ENCODE measurements around the gene SPACA6. TPM values are rescaled to one million over a fixed set of nuclear protein-coding genes. Genes with fewer than 3 reads are reported as not detected.

The SPACA6 gene
- total and polyA plus RNA-seq, 2 of the 8 experiments (the other 6 are each of a cell fraction or from before 2014, with no cell fraction given): 7.1 to 7.5 TPM

GRCh38 chr19:51701468-51702100 lies 8.5 kb downstream of the SPACA6 start (continued):
- TF ChIP-seq RNF2 (IDR thresholded peaks at IDR 0.05; ENCODE audit: borderline replicate concordance, low read depth, low read length, missing control alignments, poor library complexity, severe bottlenecking): no peak
- TF ChIP-seq KDM1A (IDR thresholded peaks at IDR 0.05; ENCODE audit: borderline replicate concordance, low read length): no peak
- TF ChIP-seq POLR2A (IDR thresholded peaks at IDR 0.05; ENCODE audit: control extremely low read depth in 1 of 2, low read depth in 2 of 2, low read length in 2 of 2): no peak
- no peak for TF ChIP-seq EGR1 (IDR thresholded peaks at IDR 0.05; ENCODE audit: borderline replicate concordance, low read depth, low read length)
- no peak for TF ChIP-seq RXRA (IDR thresholded peaks at IDR 0.05; ENCODE audit: insufficient read depth, low read depth, low read length)
- TF ChIP-seq YY1 (IDR thresholded peaks at IDR 0.05; ENCODE audit: low read depth, low read length): no peak
- TF ChIP-seq CHD7 (IDR thresholded peaks at IDR 0.05; ENCODE audit: insufficient replicate concordance, low read length): no peak
- TF ChIP-seq, protein P1, sequence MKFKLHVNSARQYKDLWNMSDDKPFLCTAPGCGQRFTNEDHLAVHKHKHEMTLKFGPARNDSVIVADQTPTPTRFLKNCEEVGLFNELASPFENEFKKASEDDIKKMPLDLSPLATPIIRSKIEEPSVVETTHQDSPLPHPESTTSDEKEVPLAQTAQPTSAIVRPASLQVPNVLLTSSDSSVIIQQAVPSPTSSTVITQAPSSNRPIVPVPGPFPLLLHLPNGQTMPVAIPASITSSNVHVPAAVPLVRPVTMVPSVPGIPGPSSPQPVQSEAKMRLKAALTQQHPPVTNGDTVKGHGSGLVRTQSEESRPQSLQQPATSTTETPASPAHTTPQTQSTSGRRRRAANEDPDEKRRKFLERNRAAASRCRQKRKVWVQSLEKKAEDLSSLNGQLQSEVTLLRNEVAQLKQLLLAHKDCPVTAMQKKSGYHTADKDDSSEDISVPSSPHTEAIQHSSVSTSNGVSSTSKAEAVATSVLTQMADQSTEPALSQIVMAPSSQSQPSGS (IDR thresholded peaks at IDR 0.05; ENCODE audit: low read length): no peak
